Spleen (tissue), 11 donors: ENCODE data around the gene RPS18. TPM values are rescaled to one million over a fixed set of nuclear protein-coding genes. Genes with fewer than 3 reads are reported as not detected.

Source experiments
- DNase-seq: peaks from one replicate; pipeline ENCODE4 v3.0.0-alpha.2; 2020
- H3K27ac ChIP-seq, 8 donors: fragments of 200-600 bp; sonication (generic) in 7 of 8; 1 replicate in 4 of 8; 2 replicates in 4 of 8; pipeline versions ENCODE4 v1.5.0 to v1.8.0; 2016 to 2021; ENCODE audit warnings: inconsistent platforms in 4 of 8, mild to moderate bottlenecking in 4 of 8, moderate library complexity in 1 of 8
- H3K27me3 ChIP-seq, 7 donors: fragments of 200-600 bp; sonication (generic) in 6 of 7; replicated peaks in 1 of 7; 1 replicate in 4 of 7; 2 replicates in 3 of 7; pipeline versions ENCODE4 v1.5.0 to v1.8.0; 2016 to 2021; ENCODE audit warnings: inconsistent platforms in 3 of 7, mild to moderate bottlenecking in 1 of 7
- H3K36me3 ChIP-seq, 6 donors: fragments of 200-600 bp; sonication (generic) in 5 of 6; 1 replicate in 4 of 6; 2 replicates in 2 of 6; pipeline versions ENCODE4 v1.5.0 to v1.8.0; 2016 to 2021; ENCODE audit warnings: inconsistent platforms in 2 of 6
- H3K4me1 ChIP-seq, 6 donors: fragments of 200-600 bp; sonication (generic) in 5 of 6; 1 replicate in 3 of 6; 2 replicates in 3 of 6; pipeline versions ENCODE4 v1.5.0 to v1.8.0; 2016 to 2021; ENCODE audit warnings: inconsistent platforms in 3 of 6
- H3K4me3 ChIP-seq, 8 donors: fragments of 200-600 bp; sonication (generic) in 7 of 8; 1 replicate in 4 of 8; 2 replicates in 4 of 8; pipeline versions ENCODE4 v1.5.0 to v1.8.0; 2016 to 2021; ENCODE audit warnings: inconsistent platforms in 4 of 8, mild to moderate bottlenecking in 4 of 8, moderate library complexity in 2 of 8
- H3K9me3 ChIP-seq, 8 donors: fragments of 200-600 bp; sonication (generic) in 7 of 8; 1 replicate in 4 of 8; 2 replicates in 4 of 8; pipeline versions ENCODE4 v1.5.0 to v1.8.0; 2016 to 2021; ENCODE audit warnings: inconsistent platforms in 4 of 8
- CTCF ChIP-seq, 11 experiments: fragments of 200-600 bp in 7 of 11; fragments of 450-650 bp in 4 of 11; sonication (generic) in 4 of 11; IDR thresholded peaks in 8 of 11; conservative IDR thresholded peaks in 3 of 11; 1 replicate in 7 of 11; 2 replicates in 4 of 11; pipeline versions ENCODE4 v1.4.0 to v1.8.0; 2016 to 2021; ENCODE audit warnings: antibody characterized with exemption in 11 of 11, inconsistent platforms in 4 of 11, mild to moderate bottlenecking in 1 of 11
- POLR2A ChIP-seq, 3 donors: fragments of 450-650 bp; IDR thresholded peaks; one replicate each; pipeline ENCODE4 v1.5.1; 2017; ENCODE audit warnings: antibody characterized with exemption in 3 of 3, mild to moderate bottlenecking in 1 of 3
- POLR2AphosphoS5 ChIP-seq, 3 donors: sonication (generic); formaldehyde crosslinking; IDR thresholded peaks; one replicate each; pipeline ENCODE4 v1.5.1; 2017; ENCODE audit warnings: antibody characterized with exemption in 3 of 3
- WGBS, 5 donors: extraction: QIAGEN DNeasy Blood & Tissue Kit in 3 of 5; methylation state at CpG; one replicate each; pipeline versions ENCODE4 v1.1.5 to v1.1.7; 2013 to 2018; 5-methylcytosine and 5-hydroxymethylcytosine counted together
- intact Hi-C: fragments of 100-400 bp; cut with DNase I; formaldehyde crosslinking; loops from one replicate; pipeline ENCODE4 v1.15.0; 2023; ENCODE audit warnings: low total_unique reads
- polyA plus RNA-seq, 3 donors: library from polyadenylated mRNA; stranded (reverse); fragments of 200-250 nt; gene quantifications; one replicate each; pipeline ENCODE4 v1.2.1, GENCODE V29; 2013
- total RNA-seq, 7 donors: library from RNA; depleted of rRNA in 3 of 7; stranded (reverse); fragments of >200 nt in 3 of 7; fragmentation: NEBNext Ultra II Directional in 4 of 7; extraction: Animal tissue kit (Norgen Biotek cat#: 25700) in 4 of 7; gene quantifications; one replicate each; pipeline versions ENCODE4 v1.1.0 to v1.2.1, GENCODE V29; 2016 to 2021
- donor health status: healthy with polysubstance abuse.
- donor health status: DM: no; HTN: no; CAD: no; lungs with moderate emphysema.
- donor health status: DM: no; HTN: no; CAD: no.
- donor health status: Bipolar disorder and iron deficiency.
- donor health status: healthy.
- donor health status: DM: no; HTN: no; CAD: no.
- donor health status: DM: yes; HTN: yes; CAD: no.

RPS18 gene
- total and polyA plus RNA-seq, 10 donors, result 1,471 to 17,605 (median 2,766) TPM

GRCh38 chr6:33236852-33237251 lies 35.0 kb upstream of the RPS18 start:
- Histone ChIP-seq H3K27ac (no peak overlapping the region), H3K9me3 (no peaks in the 10 kb centered on the region), H3K36me3 (no peaks in the 10 kb centered on the region), H3K27me3 (peaks cover 0 to 57% (median 0%) of the 10 kb centered on the region in 7 donors), H3K4me3 (no peak overlapping the region), H3K4me1 (no peaks in the 10 kb centered on the region)
- no peak for DNase-seq
- WGBS, 5 donors, result 85 to 94% (median 88%) methylated on average over 6 of the region's 6 CpGs
- TF ChIP-seq POLR2A (IDR thresholded peaks at IDR 0.05) (no peak), CTCF (IDR thresholded peaks at IDR 0.05 in 8 of 11, conservative IDR thresholded peaks at IDR 0.05 in 3 of 11) (no peak), POLR2AphosphoS5 (IDR thresholded peaks at IDR 0.05) (no peak)
- intact Hi-C loops, result loop anchor here (10.0 kb wide), 1 partner anchor 232 kb away; the partner anchor contains the start of gene HLA-DOA

GRCh38 chr6:33237741-33238140 lies 34.1 kb upstream of the RPS18 start:
- 46 to 70% (median 56%) methylated on average over 2 of the region's 2 CpGs for WGBS, 5 donors
- no peaks in the 10 kb centered on the region for H3K4me1 ChIP-seq
- peaks cover 0 to 51% (median 0%) of the 10 kb centered on the region in 7 donors for H3K27me3 ChIP-seq
- intact Hi-C loops, result loop anchor here (10.0 kb wide), 1 partner anchor 233 kb away; the partner anchor contains the start of gene HLA-DOA
- H3K27ac ChIP-seq, result no peak overlapping the region
- no peak overlapping the region for H3K4me3 ChIP-seq
- no peaks in the 10 kb centered on the region for H3K9me3 ChIP-seq
- DNase-seq, result no peak
- no peak for TF ChIP-seq POLR2AphosphoS5 (IDR thresholded peaks at IDR 0.05)
- TF ChIP-seq CTCF (IDR thresholded peaks at IDR 0.05 in 8 of 11, conservative IDR thresholded peaks at IDR 0.05 in 3 of 11), result no peak
- no peak for TF ChIP-seq POLR2A (IDR thresholded peaks at IDR 0.05)
- H3K36me3 ChIP-seq, result no peaks in the 10 kb centered on the region

- WGBS, 5 donors, result 43 to 48% (median 44%) methylated on average over 3 of the region's 3 CpGs
- DNase-seq, result no peak
- TF ChIP-seq CTCF (IDR thresholded peaks at IDR 0.05 in 8 of 11, conservative IDR thresholded peaks at IDR 0.05 in 3 of 11), result no peak
- no peak for TF ChIP-seq POLR2AphosphoS5 (IDR thresholded peaks at IDR 0.05)
- Histone ChIP-seq H3K4me1 (no peaks in the 10 kb centered on the region), H3K36me3 (no peaks in the 10 kb centered on the region), H3K4me3 (no peak overlapping the region), H3K27ac (no peak overlapping the region), H3K27me3 (peaks cover 0 to 34% (median 0%) of the 10 kb centered on the region in 7 donors), H3K9me3 (no peaks in the 10 kb centered on the region)
- intact Hi-C loops, result no loop called here
These were observed 29.9 kb upstream of the RPS18 start for GRCh38 chr6:33241968-33242367.

- peak; percentile 5 for DNase-seq
- Histone ChIP-seq H3K4me3 (no peak overlapping the region), H3K27me3 (peaks cover 0 to 38% (median 0%) of the 10 kb centered on the region in 7 donors), H3K27ac (no peak overlapping the region), H3K36me3 (no peaks in the 10 kb centered on the region), H3K9me3 (no peaks in the 10 kb centered on the region), H3K4me1 (peaks cover 3 to 11% (median 10%) of the 10 kb centered on the region in 6 donors)
- intact Hi-C loops, result no loop called here
- TF ChIP-seq CTCF (IDR thresholded peaks at IDR 0.05 in 8 of 11, conservative IDR thresholded peaks at IDR 0.05 in 3 of 11) (no peak), POLR2A (IDR thresholded peaks at IDR 0.05) (no peak), POLR2AphosphoS5 (IDR thresholded peaks at IDR 0.05) (no peak)
- 47 to 71% (median 55%) methylated on average over 1 of the region's 1 CpG for WGBS, 5 donors
These were observed 28.4 kb upstream of the RPS18 start for GRCh38 chr6:33243476-33243875.
